Spinal cord (tissue), 10 donors: ENCODE results near the gene SDK2. TPM values are rescaled to one million over a fixed set of nuclear protein-coding genes. Genes with fewer than 3 reads are reported as not detected.

Experiments
- DNase-seq, 6 donors: peaks; one replicate each; pipeline versions ENCODE4 v3.0.0 to v3.0.0-alpha.2; 2013 to 2015; ENCODE audit warnings: low spot score in 6 of 6, low read depth in 4 of 6
- H3K27ac ChIP-seq: one replicate; pipeline ENCODE4 v1.5.1; 2013; ENCODE audit warnings: low read depth, low read length, control low read depth
- H3K27me3 ChIP-seq: one replicate; pipeline ENCODE4 v1.6.1; 2013; ENCODE audit warnings: low read length; ENCODE audit not compliant: control insufficient read depth, insufficient read depth
- H3K36me3 ChIP-seq: one replicate; pipeline ENCODE4 v1.6.1; 2013; ENCODE audit warnings: low read length; ENCODE audit not compliant: control insufficient read depth, insufficient read depth
- H3K4me1 ChIP-seq: one replicate; pipeline ENCODE4 v1.6.1; 2013; ENCODE audit warnings: low read length; ENCODE audit not compliant: control insufficient read depth, insufficient read depth
- H3K4me3 ChIP-seq: one replicate; pipeline ENCODE4 v1.5.1; 2013; ENCODE audit warnings: low read depth, low read length, control low read depth
- H3K9me3 ChIP-seq: one replicate; pipeline ENCODE4 v1.6.1; 2013; ENCODE audit warnings: low read length; ENCODE audit not compliant: control insufficient read depth, insufficient read depth
- WGBS: methylation state at CpG from one replicate; pipeline ENCODE4 v1.1.5; 2013; ENCODE audit warnings: missing lambda C conversion rate; ENCODE audit not compliant: insufficient coverage; 5-methylcytosine and 5-hydroxymethylcytosine counted together
- polyA plus RNA-seq, 2 donors: library from polyadenylated mRNA; unstranded; fragments of 120-200 nt; gene quantifications; one replicate each; pipeline ENCODE4 v1.2.1, GENCODE V29; 2013; ENCODE audit not compliant: insufficient read length in 2 of 2
- total RNA-seq, 2 donors: library from RNA; depleted of rRNA in 1 of 2; stranded (reverse); fragments of 120-200 nt in 1 of 2; fragments of >200 nt in 1 of 2; gene quantifications; one replicate each; pipeline versions ENCODE4 v1.2.3 to v1.2.4, GENCODE V29; 2013 to 2014
- donor health status: healthy.

The SDK2 gene
- total and polyA plus RNA-seq, 4 donors, result 10.9 to 14.4 (median 12.7) TPM

DNA sequence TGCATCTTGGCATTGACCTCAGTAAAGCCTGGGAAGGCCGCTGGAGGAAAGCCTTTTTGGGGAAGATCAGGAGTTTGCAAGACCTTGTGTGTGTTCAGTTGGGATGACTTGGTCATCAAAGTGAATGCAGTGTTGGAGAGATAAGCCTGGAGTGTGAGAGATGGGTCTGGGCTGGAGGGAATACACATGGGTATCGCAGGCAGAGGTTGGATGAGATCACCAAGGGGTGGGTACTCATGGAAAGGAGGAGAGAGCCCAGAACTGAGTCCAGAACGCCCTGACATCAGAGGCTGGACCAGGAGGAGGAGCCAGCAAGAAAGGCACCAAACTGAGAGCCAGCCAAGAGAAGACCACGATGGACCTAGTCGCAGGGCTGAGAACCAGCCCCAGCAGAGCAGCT is 35.2 kb downstream of the SDK2 start:
- 94% methylated on average over 5 of the region's 5 CpGs for WGBS
- no peaks in the 10 kb centered on the region for H3K9me3 ChIP-seq

DNA sequence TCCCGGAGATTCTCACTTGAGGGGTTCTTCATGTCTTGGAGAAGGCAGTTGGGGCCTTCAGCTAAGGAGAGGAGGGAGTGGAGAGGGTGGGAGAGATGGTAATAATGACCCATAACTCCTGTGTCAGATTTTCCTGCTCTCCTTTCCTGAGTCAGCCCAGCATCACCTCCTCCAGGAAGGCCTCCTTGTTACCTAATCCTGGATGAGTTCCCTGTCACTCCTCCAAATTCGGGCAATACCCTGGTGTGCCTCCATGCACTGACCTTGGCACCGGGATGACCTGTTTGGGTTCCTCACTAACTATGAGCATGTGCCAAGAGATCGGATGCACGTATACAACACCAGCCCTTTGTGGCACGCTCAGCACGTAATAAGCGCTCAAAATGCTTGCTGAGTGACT is 38.8 kb downstream of the SDK2 start:
- Histone ChIP-seq H3K4me1 (peaks cover 26% of the 10 kb centered on the region), H3K4me3 (no peak overlapping the region), H3K36me3 (peaks cover 8% of the 10 kb centered on the region), H3K27ac (no peak overlapping the region), H3K27me3 (peaks cover 2% of the 10 kb centered on the region), H3K9me3 (no peaks in the 10 kb centered on the region)
- DNase-seq, result no peak
- 94% methylated on average over 8 of the region's 8 CpGs for WGBS

More for the DNA sequence above, 35.2 kb downstream of the SDK2 start:
- no peak overlapping the region for H3K4me3 ChIP-seq
- peaks cover 2% of the 10 kb centered on the region for H3K27me3 ChIP-seq
- no peak overlapping the region for H3K27ac ChIP-seq
- DNase-seq, result no peak
- H3K4me1 ChIP-seq, result peaks cover 50% of the 10 kb centered on the region
- H3K36me3 ChIP-seq, result peaks cover 7% of the 10 kb centered on the region

DNA sequence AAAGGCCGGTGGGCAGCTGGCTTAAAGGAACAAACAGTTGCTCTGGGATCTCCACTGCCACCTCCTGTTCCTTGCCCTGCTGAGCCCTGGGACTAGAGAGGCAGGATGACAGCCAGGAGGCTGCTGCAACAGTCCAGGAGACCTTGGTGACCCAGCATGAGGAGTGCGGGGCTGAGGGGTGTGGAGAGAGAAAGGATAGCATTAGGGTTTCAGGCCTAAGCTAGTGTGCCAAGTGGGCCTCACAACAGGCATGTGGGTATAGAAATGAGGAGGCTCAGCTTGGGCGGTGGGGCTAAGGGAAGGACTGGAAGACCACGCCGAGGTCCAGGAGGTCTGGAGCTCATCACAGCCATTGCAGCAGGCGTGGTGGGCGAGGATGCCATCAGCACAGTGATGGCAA is 39.8 kb downstream of the SDK2 start:
- Histone ChIP-seq H3K9me3 (no peaks in the 10 kb centered on the region), H3K27me3 (no peaks in the 10 kb centered on the region), H3K4me3 (no peak overlapping the region), H3K27ac (no peak overlapping the region), H3K36me3 (peaks cover 8% of the 10 kb centered on the region), H3K4me1 (peaks cover 23% of the 10 kb centered on the region)
- no peak for DNase-seq
- WGBS, result 90% methylated on average over 7 of the region's 7 CpGs

DNA sequence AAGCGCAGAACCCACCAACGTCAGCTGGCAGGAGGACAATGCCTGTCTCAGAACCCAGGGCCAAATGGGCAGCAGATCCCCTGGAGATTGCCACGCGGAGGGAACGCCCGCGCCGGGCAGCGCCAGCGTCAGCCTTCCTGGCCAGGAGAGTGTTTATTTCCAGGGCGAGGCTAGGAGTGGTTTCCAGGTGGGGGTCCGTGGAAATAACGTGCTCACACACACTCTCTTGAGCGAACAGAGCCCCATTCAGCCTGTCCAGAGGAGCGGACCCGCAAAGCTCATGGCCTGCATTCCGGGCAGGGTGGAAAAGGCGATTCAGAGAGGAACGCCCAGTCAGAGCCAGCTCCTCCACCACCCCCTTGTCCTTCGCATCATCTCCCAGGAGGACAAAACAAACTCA is 40.3 kb downstream of the SDK2 start:
- Histone ChIP-seq H3K4me3 (no peak overlapping the region), H3K4me1 (peaks cover 23% of the 10 kb centered on the region), H3K27ac (no peak overlapping the region), H3K27me3 (no peaks in the 10 kb centered on the region), H3K36me3 (peaks cover 8% of the 10 kb centered on the region), H3K9me3 (no peaks in the 10 kb centered on the region)
- WGBS, result 73% methylated on average over 19 of the region's 20 CpGs
- no peak for DNase-seq

DNA sequence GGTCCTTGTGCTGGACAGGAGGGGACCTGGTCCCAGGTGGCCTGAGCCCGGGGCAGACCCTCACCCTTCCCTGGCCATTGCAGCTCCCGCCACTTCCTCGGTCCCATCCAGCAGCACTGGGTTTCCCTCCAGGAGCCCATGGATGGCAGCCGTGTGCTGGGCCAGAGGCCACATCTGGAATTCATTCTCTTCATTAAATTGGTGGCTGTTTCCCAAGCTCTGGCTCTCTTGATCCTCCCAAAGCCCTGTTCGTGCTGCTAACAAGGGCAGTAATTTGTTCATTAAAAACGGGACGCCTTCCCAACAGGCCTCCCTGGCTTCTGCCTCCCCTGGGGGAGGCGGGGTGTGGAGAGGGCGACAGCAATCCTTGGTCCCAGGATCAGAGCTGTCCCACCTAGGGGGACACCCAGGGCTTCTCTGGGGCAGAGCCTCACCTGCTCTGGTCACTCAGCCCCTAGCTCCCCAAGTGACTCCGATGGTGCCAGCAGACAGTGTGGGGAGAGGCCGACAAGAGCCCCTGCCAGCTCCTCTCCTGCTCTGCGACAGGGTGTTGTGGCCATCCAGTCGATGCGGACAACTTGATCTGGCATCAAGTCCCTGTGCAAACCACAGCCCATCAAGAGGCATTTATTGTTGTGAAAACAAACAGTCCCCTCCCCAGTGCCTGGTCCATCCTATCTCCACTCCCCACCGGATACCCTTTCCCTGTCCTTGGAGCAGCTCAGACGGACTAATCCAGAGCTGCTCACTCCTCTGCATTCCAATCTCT is 44.0 kb downstream of the SDK2 start:
- Histone ChIP-seq H3K27ac (no peak overlapping the region), H3K36me3 (peaks cover 26% of the 10 kb centered on the region), H3K9me3 (no peaks in the 10 kb centered on the region), H3K4me1 (peaks cover 31% of the 10 kb centered on the region), H3K4me3 (no peak overlapping the region), H3K27me3 (no peaks in the 10 kb centered on the region)
- 60% methylated on average over 14 of the region's 16 CpGs for WGBS
- peak in 2 of 6 donors; percentile 53 for DNase-seq

DNA sequence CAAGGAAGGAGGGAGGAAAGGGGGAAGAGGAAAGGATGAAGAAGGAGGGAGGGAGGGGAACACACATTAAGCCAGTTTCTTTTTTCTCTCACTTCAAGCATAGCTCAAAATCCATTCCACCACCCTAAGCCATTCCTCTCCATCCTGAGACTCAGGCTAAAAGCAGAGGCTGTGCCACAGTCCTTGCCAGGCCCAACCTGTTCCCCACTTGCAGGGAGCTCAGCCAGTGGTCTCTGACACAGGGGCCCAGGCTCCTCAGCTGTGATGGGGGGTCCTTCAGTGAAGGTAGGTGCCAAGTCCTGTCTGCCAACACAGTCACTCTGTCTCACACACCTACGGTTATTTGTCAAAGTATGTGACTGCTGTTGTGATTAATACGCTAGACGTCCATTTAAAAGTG is 44.6 kb downstream of the SDK2 start:
- no peak overlapping the region for H3K4me3 ChIP-seq

DNA sequence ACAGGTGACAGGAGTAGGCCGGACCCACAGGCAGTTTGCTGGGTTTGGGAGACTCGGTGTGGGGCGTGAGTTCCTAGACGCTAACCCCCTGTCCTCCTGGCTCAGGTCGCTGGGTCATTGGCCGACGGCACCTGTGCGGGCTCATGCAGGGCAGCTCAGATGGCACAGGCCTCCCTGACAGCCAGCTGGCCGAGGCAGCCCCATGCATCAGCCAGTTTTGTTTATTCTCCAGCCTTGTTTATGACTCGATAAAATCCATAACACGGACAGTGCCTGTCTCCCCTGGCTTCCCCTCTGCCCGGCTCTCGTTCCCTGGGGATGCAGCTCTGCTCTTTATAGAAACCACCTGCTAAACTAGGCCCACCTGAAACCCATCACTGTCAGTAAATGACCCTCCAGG is 46.0 kb downstream of the SDK2 start:
- Histone ChIP-seq H3K4me1 (peaks cover 24% of the 10 kb centered on the region), H3K4me3 (no peak overlapping the region), H3K9me3 (no peaks in the 10 kb centered on the region), H3K36me3 (peaks cover 23% of the 10 kb centered on the region), H3K27ac (no peak overlapping the region), H3K27me3 (no peaks in the 10 kb centered on the region)
- no peak for DNase-seq
- 90% methylated on average over 13 of the region's 13 CpGs for WGBS

More for the DNA sequence above, 44.6 kb downstream of the SDK2 start:
- Histone ChIP-seq H3K27ac (no peak overlapping the region), H3K36me3 (peaks cover 27% of the 10 kb centered on the region), H3K4me1 (peaks cover 31% of the 10 kb centered on the region), H3K27me3 (no peaks in the 10 kb centered on the region), H3K9me3 (no peaks in the 10 kb centered on the region)
- no peak for DNase-seq
- WGBS, result no CpG with 5 or more reads among the region's 3 CpGs

DNA sequence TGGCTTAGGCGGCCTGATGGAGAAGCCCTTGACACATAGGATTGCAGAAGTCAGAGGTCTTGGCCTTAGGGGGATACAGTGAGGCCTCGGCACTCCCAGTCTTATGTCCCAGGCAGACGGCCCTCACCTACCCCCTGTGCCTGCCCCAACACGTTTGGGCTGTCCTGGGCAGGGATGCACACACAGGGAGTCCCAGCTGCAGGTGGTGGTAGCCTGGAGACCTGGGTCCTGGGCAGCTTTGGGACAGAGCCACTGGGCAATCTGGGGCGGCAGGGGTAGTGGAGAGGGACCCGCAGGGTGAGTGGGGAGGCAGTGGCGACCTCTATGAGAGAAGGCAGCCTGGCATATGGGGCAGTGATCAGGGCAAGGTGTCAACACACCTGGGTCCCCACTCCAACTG is 48.3 kb downstream of the SDK2 start:
- Histone ChIP-seq H3K4me3 (no peak overlapping the region), H3K27ac (no peak overlapping the region), H3K27me3 (no peaks in the 10 kb centered on the region), H3K9me3 (no peaks in the 10 kb centered on the region), H3K36me3 (peaks cover 21% of the 10 kb centered on the region), H3K4me1 (peaks cover 36% of the 10 kb centered on the region)
- no peak for DNase-seq
- WGBS, result 69% methylated on average over 6 of the region's 7 CpGs

DNA sequence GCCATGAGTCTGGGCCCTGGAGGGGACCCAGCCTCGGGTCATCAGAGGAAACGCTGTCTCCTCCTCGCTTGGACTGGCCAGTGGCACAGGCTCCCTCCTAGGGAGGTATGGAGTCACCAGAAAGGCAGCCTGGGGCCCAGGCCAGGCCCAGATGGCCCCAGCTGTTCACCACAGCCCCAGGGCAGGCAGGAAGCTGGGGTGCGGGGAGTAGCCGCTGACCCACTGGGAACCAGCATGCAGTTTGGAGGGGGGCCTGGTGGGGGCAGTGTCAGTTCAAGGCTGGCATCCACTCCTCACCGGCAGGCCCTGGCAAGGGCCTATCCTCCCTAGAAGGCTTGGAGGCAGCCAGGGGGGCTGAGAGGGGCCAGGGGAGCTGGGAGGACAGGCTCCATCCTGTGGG is 48.8 kb downstream of the SDK2 start:
- Histone ChIP-seq H3K9me3 (no peaks in the 10 kb centered on the region), H3K36me3 (peaks cover 21% of the 10 kb centered on the region), H3K27me3 (no peaks in the 10 kb centered on the region), H3K4me3 (no peak overlapping the region), H3K4me1 (peaks cover 33% of the 10 kb centered on the region), H3K27ac (no peak overlapping the region)
- 46% methylated on average over 6 of the region's 6 CpGs for WGBS
- peak in 2 of 6 donors; percentile 40 to 54 for DNase-seq

DNA sequence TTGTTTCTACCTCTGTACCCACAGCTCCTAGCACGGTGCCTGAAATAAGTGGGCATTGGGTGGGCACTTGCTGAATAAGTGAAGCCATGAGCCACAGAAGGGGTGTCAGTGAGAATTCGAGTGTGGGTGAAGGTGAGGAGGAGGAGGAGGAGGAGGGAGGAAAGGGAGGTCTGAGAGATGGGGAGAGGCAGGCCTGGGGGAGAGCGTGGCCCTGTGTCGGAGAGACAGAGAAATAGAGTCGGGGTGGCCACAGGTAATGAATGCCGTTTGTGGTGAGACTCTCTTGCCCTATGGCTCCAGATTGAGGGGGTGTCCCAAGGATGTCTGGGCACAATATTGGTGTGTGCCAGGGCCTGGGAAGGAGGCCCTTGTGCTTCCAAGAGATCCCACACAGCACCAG is 49.2 kb downstream of the SDK2 start:
- Histone ChIP-seq H3K9me3 (no peaks in the 10 kb centered on the region), H3K27me3 (no peaks in the 10 kb centered on the region), H3K4me1 (peaks cover 28% of the 10 kb centered on the region), H3K4me3 (no peak overlapping the region), H3K36me3 (peaks cover 21% of the 10 kb centered on the region), H3K27ac (no peak overlapping the region)
- no peak for DNase-seq
- 93% methylated on average over 6 of the region's 6 CpGs for WGBS
